Colonic mucosa (tissue), 4 donors: ENCODE measurements around the gene SCAI. TPM values are rescaled to one million over a fixed set of nuclear protein-coding genes. Genes with fewer than 3 reads are reported as not detected.
"Not testable (repeated sequence)": the region's sequence is repeated elsewhere in the genome, so short reads cannot be mapped to it uniquely, and the experiment has no call there.

Experiments
- DNase-seq: peaks from one replicate; pipeline ENCODE4 v3.0.0-alpha.2; 2020
- H3K27ac ChIP-seq: fragments of 200-600 bp; one replicate; pipeline ENCODE4 v1.8.0; 2021
- H3K27me3 ChIP-seq: fragments of 200-600 bp; one replicate; pipeline ENCODE4 v1.8.0; 2021
- H3K36me3 ChIP-seq: fragments of 200-600 bp; one replicate; pipeline ENCODE4 v1.8.0; 2021
- H3K4me1 ChIP-seq: fragments of 200-600 bp; one replicate; pipeline ENCODE4 v1.8.0; 2021; ENCODE audit warnings: mild to moderate bottlenecking
- H3K4me3 ChIP-seq: fragments of 200-600 bp; one replicate; pipeline ENCODE4 v1.8.0; 2021
- H3K9ac ChIP-seq, 2 donors: one replicate each; pipeline ENCODE4 v1.7.0; 2013; ENCODE audit warnings: control low read depth in 2 of 2, low read depth in 2 of 2, low read length in 2 of 2
- H3K9me3 ChIP-seq: fragments of 200-600 bp; one replicate; pipeline ENCODE4 v1.8.0; 2021
- intact Hi-C: fragments of 100-400 bp; cut with DNase I; formaldehyde crosslinking; loops from one replicate; pipeline ENCODE4 v1.14.1; 2022
- total RNA-seq, 2 donors: library from RNA; stranded (reverse); fragmentation: NEBNext Ultra II Directional in 1 of 2; extraction: Animal tissue kit (Norgen Biotek cat#: 25700) in 1 of 2; gene quantifications; one replicate each; pipeline ENCODE4 v1.2.1, GENCODE V29; 2021
- TF ChIP-seq, protein P1 (sequence below): fragments of 200-600 bp; IDR thresholded peaks from one replicate; pipeline ENCODE4 v1.8.0; 2022; ENCODE audit warnings: antibody characterized with exemption, mild to moderate bottlenecking
- donor health status: healthy.
- donor health status: DM: no; HTN: no; CAD: no.
- donor health status: DM: no; HTN: no; CAD: no.

Gene SCAI
- total RNA-seq, 2 donors from 2014 or later, result 6.7 to 8.3 TPM

DNA sequence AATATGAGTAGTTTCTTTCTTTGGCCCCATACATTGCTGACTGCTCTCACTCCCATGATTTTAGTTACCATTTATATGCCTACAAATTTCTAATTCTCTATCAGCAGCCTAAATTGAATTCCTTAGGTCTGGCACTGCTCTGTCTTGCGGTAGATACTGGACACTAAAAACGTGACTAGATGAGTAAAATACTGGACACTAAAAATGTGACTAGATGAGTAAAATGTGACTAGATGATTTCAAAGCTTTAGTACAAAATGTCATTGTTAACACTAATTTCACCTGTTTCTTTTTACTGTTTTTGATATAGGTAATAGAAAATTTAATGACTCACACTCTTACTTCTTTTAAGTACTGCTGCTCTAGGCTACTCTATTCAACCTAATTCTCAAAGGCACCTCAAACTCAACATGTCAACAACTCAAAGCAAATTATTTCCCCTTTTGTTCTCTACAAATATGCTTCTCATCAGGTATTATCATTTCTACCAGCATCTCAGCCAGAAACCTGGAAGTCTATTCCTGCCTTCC, 171.0 kb downstream of the SCAI start:
- Histone ChIP-seq H3K9me3 (no peaks in the 10 kb centered on the region), H3K27me3 (no peaks in the 10 kb centered on the region), H3K36me3 (no peaks in the 10 kb centered on the region), H3K9ac (no peak overlapping the region), H3K27ac (no peak overlapping the region), H3K4me3 (no peak overlapping the region), H3K4me1 (no peaks in the 10 kb centered on the region)
- no peak for DNase-seq
- TF ChIP-seq, protein P1, sequence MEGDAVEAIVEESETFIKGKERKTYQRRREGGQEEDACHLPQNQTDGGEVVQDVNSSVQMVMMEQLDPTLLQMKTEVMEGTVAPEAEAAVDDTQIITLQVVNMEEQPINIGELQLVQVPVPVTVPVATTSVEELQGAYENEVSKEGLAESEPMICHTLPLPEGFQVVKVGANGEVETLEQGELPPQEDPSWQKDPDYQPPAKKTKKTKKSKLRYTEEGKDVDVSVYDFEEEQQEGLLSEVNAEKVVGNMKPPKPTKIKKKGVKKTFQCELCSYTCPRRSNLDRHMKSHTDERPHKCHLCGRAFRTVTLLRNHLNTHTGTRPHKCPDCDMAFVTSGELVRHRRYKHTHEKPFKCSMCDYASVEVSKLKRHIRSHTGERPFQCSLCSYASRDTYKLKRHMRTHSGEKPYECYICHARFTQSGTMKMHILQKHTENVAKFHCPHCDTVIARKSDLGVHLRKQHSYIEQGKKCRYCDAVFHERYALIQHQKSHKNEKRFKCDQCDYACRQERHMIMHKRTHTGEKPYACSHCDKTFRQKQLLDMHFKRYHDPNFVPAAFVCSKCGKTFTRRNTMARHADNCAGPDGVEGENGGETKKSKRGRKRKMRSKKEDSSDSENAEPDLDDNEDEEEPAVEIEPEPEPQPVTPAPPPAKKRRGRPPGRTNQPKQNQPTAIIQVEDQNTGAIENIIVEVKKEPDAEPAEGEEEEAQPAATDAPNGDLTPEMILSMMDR, result no peak
- intact Hi-C loops, result no loop called here

DNA sequence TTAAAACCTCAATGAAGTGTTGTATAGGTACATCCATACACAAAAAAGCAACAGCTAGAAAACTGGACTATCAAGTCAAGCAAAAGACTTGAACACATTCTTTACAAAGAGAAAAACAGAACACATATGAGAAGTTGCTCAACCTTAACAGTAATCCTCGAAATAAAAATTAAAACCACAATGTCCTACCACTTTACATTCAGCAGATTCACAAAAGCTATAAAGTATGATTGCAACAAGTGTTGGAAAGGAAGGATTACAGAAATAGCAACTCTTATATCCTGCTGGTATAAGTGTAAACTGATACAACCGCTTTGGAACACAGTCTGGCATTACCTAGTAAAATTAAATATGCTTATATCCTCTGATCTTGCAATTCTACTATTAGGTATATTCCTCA, 173.9 kb downstream of the SCAI start:
- intact Hi-C loops, result no loop called here
- TF ChIP-seq, protein P1, result no peak
- Histone ChIP-seq H3K9me3 (no peaks in the 10 kb centered on the region), H3K27me3 (no peaks in the 10 kb centered on the region), H3K36me3 (no peaks in the 10 kb centered on the region), H3K27ac (no peak overlapping the region), H3K9ac (no peak overlapping the region), H3K4me1 (no peaks in the 10 kb centered on the region), H3K4me3 (no peak overlapping the region)
- DNase-seq, result no peak

DNA sequence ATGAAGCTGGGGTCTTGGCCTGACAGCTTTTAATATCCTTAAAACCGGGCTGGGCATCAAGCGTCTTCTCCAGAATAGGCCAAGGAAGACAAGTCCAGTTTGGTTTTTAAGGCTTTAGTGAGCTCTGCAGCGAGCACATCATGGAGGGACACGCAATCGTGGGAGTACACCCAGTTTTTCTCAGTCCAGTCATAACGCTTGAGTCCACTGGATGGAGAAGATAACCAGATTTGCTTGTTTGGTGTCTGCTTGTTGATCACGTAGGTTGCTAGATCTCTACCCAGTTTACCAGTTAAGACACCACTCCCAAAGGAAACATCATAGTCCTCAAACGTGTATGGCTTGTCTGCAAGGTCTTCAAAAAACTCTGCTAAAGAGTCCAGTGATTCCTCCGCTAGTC, 175.1 kb downstream of the SCAI start:
- Histone ChIP-seq H3K27ac (no peak overlapping the region), H3K27me3 (no peaks in the 10 kb centered on the region), H3K9me3 (no peaks in the 10 kb centered on the region), H3K36me3 (no peaks in the 10 kb centered on the region), H3K4me1 (no peaks in the 10 kb centered on the region), H3K4me3 (no peak overlapping the region), H3K9ac (no peak overlapping the region)
- intact Hi-C loops, result no loop called here
- no peak for DNase-seq
- TF ChIP-seq, protein P1, result no peak

DNA sequence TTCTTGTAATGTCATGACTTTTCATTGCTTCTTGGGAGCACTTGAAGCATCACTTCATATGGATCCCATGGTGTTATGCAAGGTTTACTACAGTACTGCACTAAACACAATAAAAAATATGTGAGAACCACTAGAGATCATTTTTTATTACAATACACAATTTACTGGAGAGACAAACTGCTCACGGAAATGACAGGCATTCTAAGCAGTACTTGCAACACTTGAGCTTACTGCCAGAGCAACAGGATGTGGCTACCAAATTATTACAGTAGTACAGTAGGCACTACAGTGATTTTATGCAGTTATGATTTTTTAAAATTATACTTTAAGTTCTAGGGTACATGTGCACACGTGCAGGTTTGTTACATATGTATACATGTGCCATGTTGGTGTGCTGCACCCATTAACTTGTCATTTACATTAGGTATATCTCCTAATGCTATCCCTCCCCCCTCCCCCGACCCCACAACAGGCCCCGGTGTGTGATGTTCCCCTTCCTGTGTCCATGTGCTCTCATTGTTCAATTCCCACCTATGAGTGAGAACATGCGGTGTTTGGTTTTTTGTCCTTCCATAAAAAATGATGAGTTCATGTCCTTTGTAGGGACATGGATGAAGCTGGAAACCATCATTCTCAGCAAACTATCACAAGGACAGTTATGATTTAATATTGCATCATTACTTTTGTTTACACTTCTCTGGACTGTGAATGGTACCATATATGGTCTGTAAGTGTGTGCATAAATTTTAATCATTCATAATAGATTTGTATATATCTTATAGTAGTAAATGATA, 177.4 kb downstream of the SCAI start:
- intact Hi-C loops, H3K9ac ChIP-seq, H3K27me3 ChIP-seq, H3K27ac ChIP-seq, H3K36me3 ChIP-seq, H3K4me1 ChIP-seq, H3K4me3 ChIP-seq, H3K9me3 ChIP-seq, DNase-seq: not testable (repeated sequence)

DNA sequence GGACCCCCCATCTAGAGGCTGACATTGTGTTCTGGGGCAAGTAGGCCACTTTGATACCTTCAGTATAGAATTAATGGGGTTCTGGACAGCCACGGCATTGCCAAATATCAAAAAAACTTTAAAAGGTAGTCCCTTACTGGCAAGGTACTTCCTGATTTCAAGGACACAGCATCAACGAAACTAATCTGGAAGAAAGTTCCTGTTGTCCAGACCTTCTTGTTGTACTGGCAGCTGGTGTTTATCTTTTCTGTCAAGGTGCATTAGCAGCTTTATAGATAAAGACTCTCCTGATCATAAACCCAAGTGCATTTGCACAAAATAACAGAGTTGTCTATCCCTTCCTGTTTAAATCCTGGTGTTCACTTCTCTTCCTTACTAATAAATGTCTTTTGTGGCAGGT, 178.7 kb downstream of the SCAI start:
- H3K27me3 ChIP-seq, result no peaks in the 10 kb centered on the region
- no peak overlapping the region for H3K27ac ChIP-seq
- DNase-seq, result no peak
- H3K9me3 ChIP-seq, result no peaks in the 10 kb centered on the region
- H3K36me3 ChIP-seq, result no peaks in the 10 kb centered on the region
- TF ChIP-seq, protein P1, result no peak
- H3K4me3 ChIP-seq, result no peak overlapping the region
- H3K9ac ChIP-seq, result no peak overlapping the region
- intact Hi-C loops, result no loop called here
- no peaks in the 10 kb centered on the region for H3K4me1 ChIP-seq

DNA sequence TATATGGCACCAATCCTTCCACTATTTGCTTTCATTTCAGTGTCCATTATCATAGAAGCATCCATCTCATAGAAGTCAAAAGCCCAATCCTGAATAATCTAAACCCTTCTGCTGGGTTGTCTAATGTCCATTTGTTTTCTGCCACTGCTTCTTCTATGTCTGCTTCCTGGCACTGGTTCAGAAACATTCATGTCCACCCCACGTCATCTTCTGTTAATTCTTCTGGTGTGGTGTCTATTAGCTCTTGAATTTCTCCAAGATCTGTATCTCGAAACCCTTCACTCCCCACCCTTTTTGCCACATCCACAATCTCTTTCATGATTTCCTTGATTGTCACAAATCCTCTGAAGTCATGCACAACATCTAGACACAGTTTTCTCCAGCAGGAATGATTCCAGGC, 179.3 kb downstream of the SCAI start:
- intact Hi-C loops, result no loop called here

More for the DNA sequence above, 179.3 kb downstream of the SCAI start:
- Histone ChIP-seq H3K9ac (no peak overlapping the region), H3K36me3 (no peaks in the 10 kb centered on the region), H3K9me3 (no peaks in the 10 kb centered on the region), H3K27ac (no peak overlapping the region), H3K4me3 (no peak overlapping the region), H3K27me3 (no peaks in the 10 kb centered on the region), H3K4me1 (no peaks in the 10 kb centered on the region)
- no peak for DNase-seq
- TF ChIP-seq, protein P1, result no peak
